BJ (cell line): ENCODE data around the gene TNS1. TPM values are rescaled to one million over a fixed set of nuclear protein-coding genes. Genes with fewer than 3 reads are reported as not detected.

ENCODE experiments used
- CTCF ChIA-PET: fragments of 350-600 bp; formaldehyde crosslinking; extraction: SDS; loops from one replicate; lab custom pipeline; 2021; ENCODE audit warnings: antibody characterized with exemption, inconsistent platforms; lab: Yijun Ruan, JAX
- POLR2A ChIA-PET: fragments of 300-600 bp; sonication (Branson Sonifier 250); formaldehyde crosslinking; extraction: SDS; loops from one replicate; lab custom pipeline; 2021; ENCODE audit warnings: antibody characterized with exemption; lab: Charles Lee
- DNase-seq: peaks from one replicate; pipeline ENCODE4 v3.0.0-alpha.2; 2011; ENCODE audit warnings: low read depth
- H3K27me3 ChIP-seq: 2 replicates; pipeline ENCODE4 v1.6.0; 2011; ENCODE audit warnings: low read length; ENCODE audit not compliant: control insufficient read depth, insufficient read depth
- H3K36me3 ChIP-seq: 2 replicates; pipeline ENCODE4 v1.5.1; 2011; ENCODE audit warnings: low read length; ENCODE audit not compliant: control insufficient read depth, insufficient read depth
- H3K4me3 ChIP-seq: 2 replicates; pipeline ENCODE4 v1.5.1; 2011; ENCODE audit warnings: low read depth, mild to moderate bottlenecking, control low read depth, low read length
- polyA plus RNA-seq: library from polyadenylated mRNA; depleted of rRNA; stranded (reverse); fragments of >200 nt; gene quantifications from 2 replicates; pipeline ENCODE4 v1.2.3, GENCODE V29; 2011
- TF ChIP-seq, protein P1 (sequence below): IDR thresholded peaks from 2 replicates; pipeline ENCODE4 v1.5.1; 2011; ENCODE audit warnings: low read depth, mild to moderate bottlenecking, control low read depth, inconsistent platforms, low read length, moderate library complexity; ENCODE audit not compliant: insufficient read depth

The TNS1 gene
- polyA plus RNA-seq, 1 experiment, result 35.6 TPM

GRCh38 chr2:217986256-217986961 is 16.4 kb downstream of the TNS1 start:
- POLR2A ChIA-PET, result no interaction called here
- TF ChIP-seq, protein P1, sequence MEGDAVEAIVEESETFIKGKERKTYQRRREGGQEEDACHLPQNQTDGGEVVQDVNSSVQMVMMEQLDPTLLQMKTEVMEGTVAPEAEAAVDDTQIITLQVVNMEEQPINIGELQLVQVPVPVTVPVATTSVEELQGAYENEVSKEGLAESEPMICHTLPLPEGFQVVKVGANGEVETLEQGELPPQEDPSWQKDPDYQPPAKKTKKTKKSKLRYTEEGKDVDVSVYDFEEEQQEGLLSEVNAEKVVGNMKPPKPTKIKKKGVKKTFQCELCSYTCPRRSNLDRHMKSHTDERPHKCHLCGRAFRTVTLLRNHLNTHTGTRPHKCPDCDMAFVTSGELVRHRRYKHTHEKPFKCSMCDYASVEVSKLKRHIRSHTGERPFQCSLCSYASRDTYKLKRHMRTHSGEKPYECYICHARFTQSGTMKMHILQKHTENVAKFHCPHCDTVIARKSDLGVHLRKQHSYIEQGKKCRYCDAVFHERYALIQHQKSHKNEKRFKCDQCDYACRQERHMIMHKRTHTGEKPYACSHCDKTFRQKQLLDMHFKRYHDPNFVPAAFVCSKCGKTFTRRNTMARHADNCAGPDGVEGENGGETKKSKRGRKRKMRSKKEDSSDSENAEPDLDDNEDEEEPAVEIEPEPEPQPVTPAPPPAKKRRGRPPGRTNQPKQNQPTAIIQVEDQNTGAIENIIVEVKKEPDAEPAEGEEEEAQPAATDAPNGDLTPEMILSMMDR, result no peak
- Histone ChIP-seq H3K36me3 (peaks cover 53% of the 10 kb centered on the region), H3K27me3 (no peaks in the 10 kb centered on the region), H3K4me3 (no peak overlapping the region)
- no peak for DNase-seq
- CTCF ChIA-PET, result interaction anchor here (1.2 to 3.9 kb wide), 5 partner anchors 9 to 200 kb away, joined by 4 to 23 read pairs (median 8); no protein-coding TSS in a partner anchor

GRCh38 chr2:217983276-217984233 is 19.2 kb downstream of the TNS1 start:
- TF ChIP-seq, protein P1, result no peak
- ChIA-PET POLR2A (no interaction called here), CTCF (interaction anchor here (0.6 to 2.2 kb wide), 9 partner anchors 9 to 198 kb away, joined by 3 to 11 read pairs (median 5); no protein-coding TSS in a partner anchor)
- Histone ChIP-seq H3K4me3 (no peak overlapping the region), H3K36me3 (peaks cover 34% of the 10 kb centered on the region), H3K27me3 (no peaks in the 10 kb centered on the region)
- DNase-seq, result no peak

DNA sequence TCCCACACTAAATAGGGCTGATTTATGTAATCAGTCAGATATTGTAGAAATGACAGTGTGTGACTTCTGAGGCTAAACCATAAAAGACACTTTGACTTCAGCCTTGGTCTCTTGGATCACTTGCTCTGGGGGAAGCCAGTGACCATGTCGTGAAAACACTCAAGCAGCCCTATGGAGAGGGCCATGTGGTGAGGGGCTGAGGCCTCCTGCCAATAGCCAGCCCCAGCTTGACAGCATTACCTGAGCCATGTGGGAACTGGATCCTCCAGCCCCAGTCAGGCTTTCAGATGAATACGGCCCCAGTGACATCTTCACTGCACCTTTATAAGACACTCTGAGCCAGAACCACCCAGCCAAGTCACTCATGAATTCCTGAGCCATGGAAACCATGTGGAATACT is 20.8 kb downstream of the TNS1 start:
- ChIA-PET POLR2A (no interaction called here), CTCF (interaction anchor here (2.0 kb wide), 1 partner anchor 12 kb away, joined by 7 read pairs; no protein-coding TSS in a partner anchor)
- Histone ChIP-seq H3K27me3 (no peaks in the 10 kb centered on the region), H3K36me3 (peaks cover 30% of the 10 kb centered on the region), H3K4me3 (no peak overlapping the region)
- TF ChIP-seq, protein P1, result no peak
- no peak for DNase-seq

- Histone ChIP-seq H3K27me3 (no peaks in the 10 kb centered on the region), H3K4me3 (no peak overlapping the region), H3K36me3 (peaks cover 27% of the 10 kb centered on the region)
- ChIA-PET POLR2A (no interaction called here), CTCF (interaction anchor here (1.8 to 2.0 kb wide), 3 partner anchors 13 to 82 kb away, joined by 5 to 8 read pairs (median 7); no protein-coding TSS in a partner anchor)
- TF ChIP-seq, protein P1, result no peak
- no peak for DNase-seq
Measured at GRCh38 chr2:217981084-217981730, 21.6 kb downstream of the TNS1 start.
